GM19324 (cell line): ENCODE results near the gene VTA1.
"Not testable (repeated sequence)": the region's sequence is repeated elsewhere in the genome, so short reads cannot be mapped to it uniquely, and the experiment has no call there.

Experiments
- ATAC-seq: cut with Tn5 transposase; IDR thresholded peaks from one replicate; pipeline ENCODE4 v1.9.1; 2021; ENCODE audit warnings: mild to moderate bottlenecking, moderate library complexity; ENCODE audit not compliant: unreplicated experiment, low FRiP score

Gene VTA1

GRCh38 chr6:142146828-142147662 lies at the start of gene VTA1, which contains the start of gene NMBR:
VTA1 (plus strand) TSS chr6:142147263; CDS start chr6:142147288, 25 bp downstream.
NMBR (minus strand) TSS chr6:142147122; CDS start chr6:142088658, 58,464 bp downstream.
- ATAC-seq, result peak; percentile 100

- not testable (repeated sequence) for ATAC-seq
Measured at GRCh38 chr6:142104820-142105219, 42.2 kb upstream of the VTA1 start.

GRCh38 chr6:142110820-142111219 lies 36.2 kb upstream of the VTA1 start:
- not testable (repeated sequence) for ATAC-seq

GRCh38 chr6:142112451-142113061 lies 34.5 kb upstream of the VTA1 start:
- ATAC-seq, result no peak

GRCh38 chr6:142117366-142117765 lies 29.7 kb upstream of the VTA1 start:
- ATAC-seq, result no peak

- no peak for ATAC-seq
Measured at GRCh38 chr6:142118328-142118727, 28.7 kb upstream of the VTA1 start.

GRCh38 chr6:142118925-142119324 lies 28.1 kb upstream of the VTA1 start:
- ATAC-seq, result no peak

- no peak for ATAC-seq
Measured at GRCh38 chr6:142121342-142121741, 25.7 kb upstream of the VTA1 start.

GRCh38 chr6:142130814-142131213 lies 16.2 kb upstream of the VTA1 start:
- ATAC-seq, result no peak

- no peak for ATAC-seq
Measured at GRCh38 chr6:142132625-142133024, 14.4 kb upstream of the VTA1 start, which contains the start of gene GJE1. GJE1 (plus strand) TSS chr6:142132925; CDS start chr6:142133159, 234 bp downstream.

- ATAC-seq, result no peak
Measured at GRCh38 chr6:142138876-142139275, 8.2 kb upstream of the VTA1 start.

GRCh38 chr6:142141531-142141930 lies 5.5 kb upstream of the VTA1 start:
- not testable (repeated sequence) for ATAC-seq

GRCh38 chr6:142152746-142153145 lies 5.7 kb downstream of the VTA1 start:
- no peak for ATAC-seq

- ATAC-seq, result no peak
Measured at GRCh38 chr6:142153196-142153595, 6.1 kb downstream of the VTA1 start.

- no peak for ATAC-seq
Measured at GRCh38 chr6:142154336-142154735, 7.3 kb downstream of the VTA1 start.

GRCh38 chr6:142155091-142155490 lies 8.0 kb downstream of the VTA1 start:
- no peak for ATAC-seq

- no peak for ATAC-seq
Measured at GRCh38 chr6:142155895-142156757, 9.1 kb downstream of the VTA1 start.

- not testable (repeated sequence) for ATAC-seq
Measured at GRCh38 chr6:142156758-142157068, 9.7 kb downstream of the VTA1 start.

GRCh38 chr6:142162780-142163179 lies 15.7 kb downstream of the VTA1 start:
- ATAC-seq, result no peak

- no peak for ATAC-seq
Measured at GRCh38 chr6:142165227-142165626, 18.2 kb downstream of the VTA1 start.

- ATAC-seq, result no peak
Measured at GRCh38 chr6:142167071-142167470, 20.0 kb downstream of the VTA1 start.
